ENCODE measurements around the gene ERCC1. TPM values are rescaled to one million over a fixed set of nuclear protein-coding genes. Genes with fewer than 3 reads are reported as not detected.

Gene ERCC1
- total RNA-seq, 1 donor from 2014 or later: 48.8 TPM

DNA sequence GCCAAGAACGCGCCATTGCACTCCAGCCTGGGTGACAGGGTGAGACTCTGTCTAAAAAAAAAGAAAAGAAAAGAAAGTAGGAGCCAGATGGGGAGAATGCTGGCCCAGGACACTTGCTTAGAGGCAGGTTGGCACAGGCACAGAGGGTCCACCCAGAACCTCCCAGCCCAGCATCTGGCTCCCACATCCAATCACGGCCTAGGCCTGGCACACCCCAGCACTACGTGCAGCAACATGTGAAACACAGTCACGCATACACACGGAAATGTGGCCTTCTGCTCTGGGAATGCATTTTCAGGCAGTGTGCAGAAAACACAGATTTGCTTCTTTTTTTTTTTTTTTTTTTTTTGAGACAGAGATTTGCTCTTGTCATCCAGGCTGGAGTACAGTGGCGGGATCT, 23.2 kb upstream of the ERCC1 start:
- no peak overlapping the region for H3K4me3 ChIP-seq
- intact Hi-C loops (cut with DNase I): no loop called here
- no peaks in the 10 kb centered on the region for H3K9me3 ChIP-seq
- no peaks in the 10 kb centered on the region for H3K27me3 ChIP-seq
- H3K27ac ChIP-seq: no peak overlapping the region
- ATAC-seq (no peak), DNase-seq (no peak)
- TF ChIP-seq, protein P1, sequence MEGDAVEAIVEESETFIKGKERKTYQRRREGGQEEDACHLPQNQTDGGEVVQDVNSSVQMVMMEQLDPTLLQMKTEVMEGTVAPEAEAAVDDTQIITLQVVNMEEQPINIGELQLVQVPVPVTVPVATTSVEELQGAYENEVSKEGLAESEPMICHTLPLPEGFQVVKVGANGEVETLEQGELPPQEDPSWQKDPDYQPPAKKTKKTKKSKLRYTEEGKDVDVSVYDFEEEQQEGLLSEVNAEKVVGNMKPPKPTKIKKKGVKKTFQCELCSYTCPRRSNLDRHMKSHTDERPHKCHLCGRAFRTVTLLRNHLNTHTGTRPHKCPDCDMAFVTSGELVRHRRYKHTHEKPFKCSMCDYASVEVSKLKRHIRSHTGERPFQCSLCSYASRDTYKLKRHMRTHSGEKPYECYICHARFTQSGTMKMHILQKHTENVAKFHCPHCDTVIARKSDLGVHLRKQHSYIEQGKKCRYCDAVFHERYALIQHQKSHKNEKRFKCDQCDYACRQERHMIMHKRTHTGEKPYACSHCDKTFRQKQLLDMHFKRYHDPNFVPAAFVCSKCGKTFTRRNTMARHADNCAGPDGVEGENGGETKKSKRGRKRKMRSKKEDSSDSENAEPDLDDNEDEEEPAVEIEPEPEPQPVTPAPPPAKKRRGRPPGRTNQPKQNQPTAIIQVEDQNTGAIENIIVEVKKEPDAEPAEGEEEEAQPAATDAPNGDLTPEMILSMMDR (IDR thresholded peaks at IDR 0.05): no peak
- H3K4me1 ChIP-seq: peaks cover 29% of the 10 kb centered on the region
- H3K36me3 ChIP-seq: no peaks in the 10 kb centered on the region

DNA sequence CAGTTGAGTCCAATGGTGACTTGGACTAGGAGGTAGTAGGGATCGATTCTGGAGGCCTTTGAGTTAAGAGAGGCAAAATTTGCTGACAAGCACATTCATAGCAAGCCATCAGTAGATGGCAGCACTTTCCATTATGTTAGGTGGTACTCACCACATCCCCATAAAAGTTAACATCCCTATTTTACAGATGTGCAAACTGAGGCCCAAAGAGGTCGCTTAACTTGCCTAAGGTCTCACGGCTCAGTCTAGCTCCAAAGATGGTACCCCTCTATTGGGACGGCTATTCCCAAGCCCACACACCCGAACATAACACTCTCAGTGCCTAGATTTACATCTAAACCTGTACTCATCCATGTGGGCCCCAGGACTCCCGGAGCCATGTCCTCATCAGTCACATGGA, 22.6 kb upstream of the ERCC1 start:
- intact Hi-C loops (cut with DNase I): no loop called here
- no peak overlapping the region for H3K27ac ChIP-seq
- no peak for DNase-seq

DNA sequence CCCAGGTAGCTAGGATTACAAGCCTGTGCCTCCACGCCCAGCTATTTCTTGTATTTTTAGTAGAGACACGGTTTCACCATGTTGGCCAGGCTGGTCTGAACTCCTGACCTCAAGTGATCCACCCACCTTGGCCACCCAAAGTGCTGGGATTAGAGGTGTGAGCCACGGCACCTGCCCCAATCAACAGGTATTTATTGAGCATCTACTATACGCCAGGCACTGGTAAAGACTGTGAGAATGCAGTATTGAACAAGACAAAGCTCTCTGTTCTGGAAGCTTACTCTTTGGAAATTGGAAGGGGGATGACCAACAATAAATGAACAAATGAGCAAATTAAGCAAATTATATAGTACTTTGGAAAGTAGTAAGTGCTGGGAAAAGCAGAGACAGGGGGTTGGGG, 21.4 kb upstream of the ERCC1 start:
- no peaks in the 10 kb centered on the region for H3K36me3 ChIP-seq
- H3K9me3 ChIP-seq: no peaks in the 10 kb centered on the region
- no peaks in the 10 kb centered on the region for H3K27me3 ChIP-seq
- H3K4me3 ChIP-seq: no peak overlapping the region
- DNase-seq (no peak), ATAC-seq (no peak)
- TF ChIP-seq, protein P1 (IDR thresholded peaks at IDR 0.05): no peak
- intact Hi-C loops (cut with DNase I): no loop called here
- peaks cover 20% of the 10 kb centered on the region for H3K4me1 ChIP-seq
- H3K27ac ChIP-seq: peak overlapping the region; percentile 95

More for the DNA sequence above, 22.6 kb upstream of the ERCC1 start:
- peaks cover 24% of the 10 kb centered on the region for H3K4me1 ChIP-seq
- TF ChIP-seq, protein P1 (IDR thresholded peaks at IDR 0.05): peak; percentile 37
- no peaks in the 10 kb centered on the region for H3K36me3 ChIP-seq
- H3K4me3 ChIP-seq: no peak overlapping the region
- no peaks in the 10 kb centered on the region for H3K27me3 ChIP-seq
- no peak for ATAC-seq
- no peaks in the 10 kb centered on the region for H3K9me3 ChIP-seq

DNA sequence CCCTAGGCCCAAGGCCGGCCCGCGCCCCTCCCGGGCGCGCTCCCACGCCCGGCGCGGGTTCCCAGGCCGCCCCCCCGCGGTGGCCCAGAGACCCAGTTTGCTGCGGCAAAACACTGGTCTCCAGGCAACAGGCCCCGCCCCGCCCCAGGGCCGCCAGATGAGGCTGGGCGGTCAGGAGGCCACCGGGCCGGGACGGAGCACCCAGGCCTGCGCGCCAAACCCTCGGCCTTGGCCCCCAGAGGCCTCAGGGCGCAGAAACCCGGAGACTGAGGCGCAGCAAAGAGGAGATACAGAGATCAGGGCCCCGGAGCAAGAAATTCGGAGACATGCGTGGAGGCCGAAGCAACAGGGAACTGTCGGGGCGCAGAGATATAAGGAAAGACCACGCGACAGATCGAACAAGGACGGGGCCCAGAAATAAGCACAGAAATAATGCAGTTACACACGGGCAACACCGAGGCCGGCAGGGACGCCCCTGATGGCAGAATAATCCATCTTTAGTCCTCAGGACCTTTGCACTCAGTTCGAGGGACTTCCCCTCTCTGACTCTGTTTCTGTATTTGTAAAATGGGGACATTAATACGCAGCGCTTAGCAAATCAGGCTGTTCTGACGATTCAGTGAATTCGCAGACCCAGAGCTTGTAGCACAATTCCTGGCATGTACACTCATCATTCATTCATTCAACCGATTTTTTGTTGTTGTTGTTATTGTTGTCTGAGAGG, 20.8 kb upstream of the ERCC1 start:
- ATAC-seq (peak; percentile 83), DNase-seq (peak; percentile 98)
- peak overlapping the region; percentile 95 for H3K27ac ChIP-seq
- H3K27me3 ChIP-seq: no peaks in the 10 kb centered on the region
- TF ChIP-seq, protein P1 (IDR thresholded peaks at IDR 0.05): no peak
- peaks cover 17% of the 10 kb centered on the region for H3K4me1 ChIP-seq
- H3K4me3 ChIP-seq: peak overlapping the region; percentile 52
- no peaks in the 10 kb centered on the region for H3K36me3 ChIP-seq
- intact Hi-C loops (cut with DNase I): no loop called here
- H3K9me3 ChIP-seq: no peaks in the 10 kb centered on the region

DNA sequence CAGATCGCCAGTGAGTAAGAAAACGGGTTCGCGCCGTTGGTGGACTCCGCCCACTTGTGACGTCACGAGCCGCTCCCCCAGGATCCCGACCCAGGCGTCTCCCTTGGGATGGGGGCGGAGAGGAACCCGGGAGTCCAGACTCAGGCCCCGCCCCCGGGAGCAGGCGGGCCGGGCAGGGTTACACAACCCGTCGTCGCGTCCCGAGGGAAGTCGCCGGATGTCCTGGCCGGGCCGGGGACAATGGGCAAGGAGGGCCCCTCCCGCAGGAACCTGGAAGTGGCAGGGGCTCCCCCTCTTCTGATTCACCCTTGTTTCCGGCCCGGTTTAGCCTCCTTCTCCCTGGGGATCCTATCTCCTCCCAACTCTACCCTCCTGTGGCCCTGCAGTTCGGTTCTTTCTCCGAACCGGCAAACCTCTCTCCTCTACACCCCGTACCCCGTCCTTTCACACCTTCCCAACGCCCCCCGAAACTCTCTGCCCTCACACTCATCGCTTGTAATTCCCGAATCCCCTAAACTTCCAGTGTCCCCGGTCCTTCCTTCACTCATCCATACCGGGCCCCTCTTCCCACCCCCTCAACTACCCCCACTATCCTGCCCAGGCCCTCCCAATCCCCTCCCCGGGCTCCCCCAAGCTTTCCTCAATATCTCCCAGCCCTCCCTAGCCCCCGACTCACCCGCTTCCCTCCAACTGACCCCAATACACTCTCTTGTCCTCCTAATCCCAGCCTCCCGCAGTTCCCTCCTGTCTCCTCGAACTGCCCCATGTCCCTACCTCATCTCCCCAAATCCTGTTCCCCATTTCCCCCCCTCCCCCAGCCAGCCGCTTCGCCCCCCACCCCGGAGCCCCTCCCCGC, 20.0 kb upstream of the ERCC1 start:
- DNase-seq: peak; percentile 98
- intact Hi-C loops (cut with DNase I): no loop called here
- no peaks in the 10 kb centered on the region for H3K9me3 ChIP-seq

More for the DNA sequence above, 20.0 kb upstream of the ERCC1 start:
- H3K4me1 ChIP-seq: peaks cover 17% of the 10 kb centered on the region
- H3K4me3 ChIP-seq: peak overlapping the region; percentile 52
- no peaks in the 10 kb centered on the region for H3K27me3 ChIP-seq
- peak; percentile 86 for ATAC-seq
- H3K36me3 ChIP-seq: no peaks in the 10 kb centered on the region
- H3K27ac ChIP-seq: peak overlapping the region; percentile 95
- TF ChIP-seq, protein P1 (IDR thresholded peaks at IDR 0.05): no peak

Measured in upper lobe of right lung (tissue), 1 donor.